IMR-90 (cell line): ENCODE data around the gene RAB3C.

Experiments used
- BHLHE40 ChIP-seq: fragments of 150-350 bp; IDR thresholded peaks from 2 replicates; pipeline ENCODE4 v1.6.1; 2016; ENCODE audit warnings: mild to moderate bottlenecking, low read depth, low read length
- CTCF ChIP-seq: conservative IDR thresholded peaks from 2 replicates; pipeline ENCODE4 v1.5.1; 2012; ENCODE audit warnings: mild to moderate bottlenecking, low read depth, low read length, improper control_type of control experiment
- MXI1 ChIP-seq: IDR thresholded peaks from 2 replicates; pipeline ENCODE4 v1.6.1; 2012; ENCODE audit warnings: low read depth, mild to moderate bottlenecking, low read length, moderate library complexity, borderline replicate concordance
- POLR2A ChIP-seq: IDR thresholded peaks from 2 replicates; pipeline ENCODE4 v1.6.1; 2012; ENCODE audit warnings: mild to moderate bottlenecking, low read depth, low read length

GRCh38 chr5:58847041-58847440, 264.2 kb downstream of the RAB3C start:
- no peak for TF ChIP-seq CTCF
- no peak for TF ChIP-seq POLR2A
- TF ChIP-seq BHLHE40: no peak
- no peak for TF ChIP-seq MXI1
